ENCODE measurements around the gene ARPC1A.

- TF ChIP-seq SUZ12 (IDR thresholded peaks at IDR 0.05; ENCODE audit: extremely low read depth, insufficient read depth, insufficient read length) (no peak), ZNF274 (IDR thresholded peaks at IDR 0.05; ENCODE audit: low read depth, low read length) (no peak), YY1 (IDR thresholded peaks at IDR 0.05; ENCODE audit: insufficient read depth, insufficient read length) (no peak)
Measured at GRCh38 chr7:99287779-99288534, 37.7 kb upstream of the ARPC1A start.
